Ovary (tissue), 9 donors: ENCODE measurements around the gene ITGB7. TPM values are rescaled to one million over a fixed set of nuclear protein-coding genes. Genes with fewer than 3 reads are reported as not detected.
"Not testable (repeated sequence)": the region's sequence is repeated elsewhere in the genome, so short reads cannot be mapped to it uniquely, and the experiment has no call there.

Experiments used
- DNase-seq, 5 donors: peaks; one replicate each; pipeline ENCODE4 v3.0.0-alpha.2; 2019 to 2020
- H3K27ac ChIP-seq, 2 donors: fragments of 200-600 bp; one replicate each; pipeline versions ENCODE4 v1.5.1 to v1.8.0; 2019 to 2022
- H3K27me3 ChIP-seq: fragments of 200-600 bp; one replicate; pipeline ENCODE4 v1.8.0; 2022
- H3K36me3 ChIP-seq: fragments of 200-600 bp; sonication (generic); one replicate; pipeline ENCODE4 v1.5.1; 2019
- H3K4me1 ChIP-seq: one replicate; pipeline ENCODE4 v1.8.1; 2013; ENCODE audit warnings: mild to moderate bottlenecking, moderate library complexity; ENCODE audit not compliant: insufficient read depth
- H3K4me3 ChIP-seq: fragments of 200-600 bp; sonication (generic); one replicate; pipeline ENCODE4 v1.5.1; 2017
- H3K9me3 ChIP-seq, 2 donors: fragments of 200-600 bp in 1 of 2; sonication (generic) in 1 of 2; one replicate each; pipeline versions ENCODE4 v1.5.1 to v1.8.1; 2013 to 2019; ENCODE audit warnings: mild to moderate bottlenecking in 1 of 2, moderate library complexity in 1 of 2
- EP300 ChIP-seq: sonication (generic); formaldehyde crosslinking; IDR thresholded peaks from one replicate; pipeline ENCODE4 v1.6.1; 2017; ENCODE audit warnings: antibody characterized with exemption
- POLR2A ChIP-seq: fragments of 450-650 bp; IDR thresholded peaks from one replicate; pipeline ENCODE4 v1.6.1; 2017; ENCODE audit warnings: antibody characterized with exemption, mild to moderate bottlenecking, moderate library complexity
- whole genome bisulfite sequencing, 3 donors: extraction: QIAGEN DNeasy Blood & Tissue Kit in 1 of 3; methylation state at CpG; one replicate each; pipeline versions ENCODE4 v1.1.5 to v1.1.7; 2013 to 2017; 5-methylcytosine and 5-hydroxymethylcytosine counted together
- intact Hi-C, 4 donors: fragments of 100-400 bp; cut with DNase I; formaldehyde crosslinking; loops; one replicate each; pipeline versions ENCODE4 v1.11.0 to v1.15.1; 2022 to 2023
- polyA plus RNA-seq, 2 donors: library from polyadenylated mRNA; stranded (reverse); fragments of 200-250 nt in 1 of 2; fragments of 350-450 nt in 1 of 2; fragmentation: Illumina TruSeq in 1 of 2; extraction: RNeasy Lipid Tissue Mini Kit (QIAGEN cat#74804) in 1 of 2; gene quantifications; one replicate each; pipeline ENCODE4 v1.2.3, GENCODE V29; 2013 to 2014
- total RNA-seq, 7 donors: library from RNA; depleted of rRNA in 2 of 7; stranded (reverse); fragments of >200 nt in 2 of 7; fragmentation: NEBNext Ultra II Directional in 3 of 7; extraction: Animal tissue kit (Norgen Biotek cat#: 25700) in 3 of 7; gene quantifications; one replicate each; pipeline versions ENCODE4 v1.1.0 to v1.2.4, GENCODE V29; 2016 to 2023
- TF ChIP-seq, protein P1 (sequence below), 3 donors: fragments of 450-650 bp in 2 of 3; fragments of 200-600 bp in 1 of 3; IDR thresholded peaks; one replicate each; pipeline versions ENCODE4 v1.5.1 to v1.8.0; 2016 to 2022; ENCODE audit warnings: antibody characterized with exemption in 3 of 3, mild to moderate bottlenecking in 1 of 3
- donor health status: DM: no; HTN: no; CAD: no; lungs with moderate emphysema.
- donor health status: DM: no; HTN: no; CAD: no.
- donor health status: Bipolar disorder and iron deficiency.
- donor health status: DM: yes; HTN: yes; CAD: no.
- donor health status: DM: no; HTN: no; CAD: no.
- donor health status: DM: yes; HTN: yes; CAD: no.

ITGB7 gene
- total and polyA plus RNA-seq, 9 donors, result 0.45 to 3.1 (median 1.7) TPM

DNA sequence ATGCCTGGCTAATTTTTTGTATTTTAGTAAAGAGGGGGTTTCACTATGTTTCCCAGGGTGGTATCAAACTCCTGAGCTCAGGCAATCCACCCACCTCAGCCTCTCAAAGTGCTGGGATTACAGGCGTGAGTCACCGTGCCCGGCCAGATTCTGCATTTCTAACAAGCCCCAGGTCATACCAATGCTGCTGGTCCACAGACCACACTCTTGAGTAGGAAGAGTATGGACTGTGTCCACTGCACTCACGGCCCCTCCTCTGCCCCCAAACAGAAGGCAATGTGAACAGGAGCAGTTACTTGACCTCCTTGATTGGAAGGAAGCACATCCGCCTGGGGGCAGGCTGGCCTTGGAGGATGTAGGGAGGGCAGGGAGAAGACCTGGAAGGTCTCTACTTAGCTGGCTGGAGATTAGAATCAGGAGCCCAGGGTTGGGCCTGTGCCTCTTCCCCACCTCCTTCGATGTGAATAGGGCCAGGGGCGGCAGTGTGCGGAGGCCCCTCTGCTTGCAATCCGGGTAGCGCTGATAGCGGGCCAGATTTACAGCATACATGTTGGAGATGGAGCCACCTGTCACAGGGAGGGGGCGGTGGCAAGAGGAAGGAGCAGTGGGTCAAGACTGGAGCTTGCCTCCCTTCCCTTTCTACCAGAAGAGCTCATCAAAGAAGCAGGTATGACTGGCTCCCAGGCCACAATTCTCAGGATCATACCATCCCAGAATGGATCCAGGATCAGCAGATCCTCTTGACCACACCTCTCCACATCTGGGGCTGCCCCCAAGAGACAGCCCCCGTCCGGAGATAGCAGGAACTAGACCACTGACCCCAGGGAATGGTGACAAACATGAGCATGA is 36.0 kb downstream of the ITGB7 start:
- no peaks in the 10 kb centered on the region for H3K9me3 ChIP-seq
- DNase-seq, result no peak
- H3K4me1 ChIP-seq, result peaks cover 3% of the 10 kb centered on the region
- TF ChIP-seq, protein P1, sequence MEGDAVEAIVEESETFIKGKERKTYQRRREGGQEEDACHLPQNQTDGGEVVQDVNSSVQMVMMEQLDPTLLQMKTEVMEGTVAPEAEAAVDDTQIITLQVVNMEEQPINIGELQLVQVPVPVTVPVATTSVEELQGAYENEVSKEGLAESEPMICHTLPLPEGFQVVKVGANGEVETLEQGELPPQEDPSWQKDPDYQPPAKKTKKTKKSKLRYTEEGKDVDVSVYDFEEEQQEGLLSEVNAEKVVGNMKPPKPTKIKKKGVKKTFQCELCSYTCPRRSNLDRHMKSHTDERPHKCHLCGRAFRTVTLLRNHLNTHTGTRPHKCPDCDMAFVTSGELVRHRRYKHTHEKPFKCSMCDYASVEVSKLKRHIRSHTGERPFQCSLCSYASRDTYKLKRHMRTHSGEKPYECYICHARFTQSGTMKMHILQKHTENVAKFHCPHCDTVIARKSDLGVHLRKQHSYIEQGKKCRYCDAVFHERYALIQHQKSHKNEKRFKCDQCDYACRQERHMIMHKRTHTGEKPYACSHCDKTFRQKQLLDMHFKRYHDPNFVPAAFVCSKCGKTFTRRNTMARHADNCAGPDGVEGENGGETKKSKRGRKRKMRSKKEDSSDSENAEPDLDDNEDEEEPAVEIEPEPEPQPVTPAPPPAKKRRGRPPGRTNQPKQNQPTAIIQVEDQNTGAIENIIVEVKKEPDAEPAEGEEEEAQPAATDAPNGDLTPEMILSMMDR (IDR thresholded peaks at IDR 0.05), result no peak
- no peak for TF ChIP-seq POLR2A
- no peak for TF ChIP-seq EP300
- intact Hi-C loops, result no loop called here
- no peaks in the 10 kb centered on the region for H3K36me3 ChIP-seq
- no peak overlapping the region for H3K27ac ChIP-seq
- 70 to 72% (median 72%) methylated on average over 14 of the region's 14 CpGs for WGBS, 3 donors
- no peaks in the 10 kb centered on the region for H3K27me3 ChIP-seq
- H3K4me3 ChIP-seq, result no peak overlapping the region

DNA sequence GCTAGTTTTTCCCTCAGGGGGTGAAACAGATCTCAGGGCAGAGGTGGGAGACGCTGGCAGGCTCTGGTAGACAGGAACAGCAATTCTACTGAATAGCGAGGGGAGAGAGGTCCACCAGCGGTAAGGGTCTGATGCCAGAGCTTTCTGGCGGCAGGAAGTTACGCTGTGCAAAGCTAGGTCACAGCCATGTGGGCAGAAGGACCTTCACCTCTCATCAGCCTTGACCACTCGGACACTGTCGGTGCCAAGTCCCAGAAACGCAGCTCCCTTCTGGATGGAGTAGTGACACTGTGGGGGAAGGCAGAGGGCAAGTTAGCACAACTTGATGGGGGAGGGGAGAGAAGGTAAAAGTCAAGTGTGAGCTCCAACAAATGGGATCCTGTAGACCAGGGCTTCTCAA is 36.8 kb downstream of the ITGB7 start:
- intact Hi-C loops, result no loop called here
- TF ChIP-seq EP300, result no peak
- no peak for TF ChIP-seq POLR2A
- TF ChIP-seq, protein P1 (IDR thresholded peaks at IDR 0.05), result no peak
- H3K4me3 ChIP-seq, result no peak overlapping the region
- H3K36me3 ChIP-seq, result no peaks in the 10 kb centered on the region
- WGBS, 3 donors, result 84 to 87% (median 85%) methylated on average over 8 of the region's 8 CpGs
- H3K27me3 ChIP-seq, result no peaks in the 10 kb centered on the region
- no peak overlapping the region for H3K27ac ChIP-seq
- H3K9me3 ChIP-seq, result no peaks in the 10 kb centered on the region
- peaks cover 3% of the 10 kb centered on the region for H3K4me1 ChIP-seq
- DNase-seq, result no peak

DNA sequence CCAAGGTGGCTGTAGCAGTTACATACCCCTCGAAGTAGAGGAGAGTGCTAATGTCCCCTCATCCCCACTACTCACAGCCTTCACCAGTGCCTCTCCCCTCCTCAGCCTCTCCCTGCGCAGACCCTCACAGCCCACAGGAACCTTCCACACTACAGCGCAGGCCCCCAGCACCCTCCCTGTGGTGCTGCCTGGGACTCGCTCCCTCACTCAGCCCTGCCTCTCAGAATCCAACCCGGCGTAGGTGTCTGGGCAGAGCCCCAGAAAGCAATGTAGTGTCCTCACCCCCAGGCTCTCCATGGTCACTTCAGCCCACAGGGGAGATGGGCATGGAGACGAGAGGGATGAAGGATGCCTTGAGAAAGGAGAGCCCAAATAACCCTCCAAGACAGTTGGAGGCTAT is 37.4 kb downstream of the ITGB7 start:
- TF ChIP-seq EP300 (no peak), POLR2A (no peak)
- TF ChIP-seq, protein P1 (IDR thresholded peaks at IDR 0.05), result no peak
- intact Hi-C loops, result no loop called here
- H3K4me1 ChIP-seq, result no peaks in the 10 kb centered on the region
- H3K27ac ChIP-seq, result no peak overlapping the region
- 95 to 97% (median 96%) methylated on average over 7 of the region's 7 CpGs for whole genome bisulfite sequencing, 3 donors
- H3K36me3 ChIP-seq, result no peaks in the 10 kb centered on the region
- H3K4me3 ChIP-seq, result no peak overlapping the region
- no peaks in the 10 kb centered on the region for H3K27me3 ChIP-seq
- no peaks in the 10 kb centered on the region for H3K9me3 ChIP-seq
- no peak for DNase-seq

DNA sequence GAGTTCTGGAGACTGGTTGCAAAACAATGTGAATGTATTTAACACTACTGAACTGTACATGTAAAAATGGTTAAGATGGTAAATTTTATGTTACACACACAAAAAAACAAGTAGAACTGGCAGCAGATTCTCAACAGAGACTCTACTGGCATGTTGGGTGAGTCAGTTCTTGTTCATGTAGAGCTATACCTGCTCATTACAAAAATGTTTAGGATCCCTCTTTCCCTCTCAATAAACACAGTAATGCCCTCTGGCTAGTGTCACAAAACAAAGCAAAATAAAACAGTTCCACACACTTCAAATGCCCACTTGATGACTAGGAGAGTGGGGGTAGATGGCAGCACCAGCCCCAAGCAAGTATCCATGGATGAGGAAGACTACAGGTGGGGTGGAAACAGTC is 40.2 kb downstream of the ITGB7 start:
- Histone ChIP-seq H3K27ac (no peak overlapping the region), H3K9me3 (no peaks in the 10 kb centered on the region), H3K4me1 (no peaks in the 10 kb centered on the region), H3K36me3 (no peaks in the 10 kb centered on the region), H3K4me3 (no peak overlapping the region), H3K27me3 (no peaks in the 10 kb centered on the region)
- no peak for DNase-seq
- TF ChIP-seq, protein P1 (IDR thresholded peaks at IDR 0.05), result no peak
- no peak for TF ChIP-seq POLR2A
- TF ChIP-seq EP300, result no peak
- intact Hi-C loops, result no loop called here

DNA sequence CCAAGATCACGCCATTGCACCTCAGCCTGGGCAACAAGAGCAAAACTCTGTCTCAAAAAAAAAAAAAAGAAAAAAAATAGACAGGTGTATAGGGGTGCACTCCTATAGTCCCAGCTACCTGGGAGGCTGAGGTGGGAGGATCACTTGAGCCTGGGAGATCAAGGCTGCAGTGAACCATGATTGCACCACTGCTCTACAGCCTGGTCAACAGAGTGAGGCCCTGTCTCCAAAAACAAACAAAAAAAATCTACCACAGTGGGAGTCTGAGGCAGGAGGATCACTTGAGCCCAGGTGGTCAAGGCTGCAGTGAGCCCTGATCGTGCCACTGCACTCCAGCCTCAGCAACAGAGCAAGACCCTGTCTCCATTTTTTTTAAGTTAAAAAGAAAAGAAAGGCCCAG is 44.0 kb downstream of the ITGB7 start:
- H3K4me1 ChIP-seq, H3K27me3 ChIP-seq, H3K4me3 ChIP-seq, H3K9me3 ChIP-seq, H3K36me3 ChIP-seq, DNase-seq, H3K27ac ChIP-seq: not testable (repeated sequence)
- intact Hi-C loops, result loop anchor here in 1 of 4 donors (5.0 kb wide), 1 partner anchor 34 kb away; no protein-coding TSS in a partner anchor
- 93 to 100% (median 99%) methylated on average over 2 of the region's 2 CpGs for WGBS, 3 donors
